NCI-H2107 (cell line): ENCODE results near the gene UGGT2.
"Not testable (repeated sequence)": the region's sequence is repeated elsewhere in the genome, so short reads cannot be mapped to it uniquely, and the experiment has no call there.

Source experiments
- DNase-seq: peaks from one replicate; lab custom pipeline; 2025; lab: John Stamatoyannopoulos, UW

UGGT2 gene

DNA sequence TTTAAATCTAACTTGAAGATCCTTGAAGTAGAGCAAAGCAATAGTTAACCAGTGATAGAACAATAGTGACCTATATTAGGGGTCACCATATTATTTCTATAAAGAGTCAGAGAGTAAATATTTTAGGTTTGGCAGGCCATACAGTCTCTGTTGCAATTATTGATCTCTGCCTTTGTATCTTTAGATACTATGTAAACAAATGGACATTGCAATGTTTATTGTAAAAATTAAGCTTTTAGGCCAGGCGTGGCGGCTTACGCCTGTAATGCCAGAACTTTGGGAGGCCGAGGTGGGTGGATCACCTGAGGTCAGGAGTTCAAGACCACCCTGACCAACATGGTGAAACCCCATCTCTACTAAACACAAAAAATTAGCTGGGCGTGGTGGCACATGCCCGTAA, 80.5 kb downstream of the UGGT2 start:
- not testable (repeated sequence) for DNase-seq

DNA sequence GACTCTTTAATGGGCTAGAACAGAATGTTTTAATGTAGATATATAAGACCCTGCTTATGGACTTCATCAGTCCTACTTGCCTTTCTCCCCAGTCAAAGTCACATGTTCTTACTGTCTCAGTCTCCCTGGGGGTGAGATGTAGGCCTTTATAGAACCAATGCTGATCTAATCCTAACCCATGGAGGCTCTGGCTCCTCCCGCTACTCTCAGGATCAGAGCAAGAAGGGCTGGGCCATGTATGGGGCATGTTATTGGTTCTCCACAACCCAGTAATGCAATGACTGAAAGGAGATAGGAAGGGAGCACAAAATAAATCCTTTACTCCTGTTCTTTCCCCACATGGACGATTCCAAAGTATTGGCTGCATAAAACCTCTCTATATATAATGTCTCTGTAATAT, 82.3 kb downstream of the UGGT2 start:
- DNase-seq, result no peak

DNA sequence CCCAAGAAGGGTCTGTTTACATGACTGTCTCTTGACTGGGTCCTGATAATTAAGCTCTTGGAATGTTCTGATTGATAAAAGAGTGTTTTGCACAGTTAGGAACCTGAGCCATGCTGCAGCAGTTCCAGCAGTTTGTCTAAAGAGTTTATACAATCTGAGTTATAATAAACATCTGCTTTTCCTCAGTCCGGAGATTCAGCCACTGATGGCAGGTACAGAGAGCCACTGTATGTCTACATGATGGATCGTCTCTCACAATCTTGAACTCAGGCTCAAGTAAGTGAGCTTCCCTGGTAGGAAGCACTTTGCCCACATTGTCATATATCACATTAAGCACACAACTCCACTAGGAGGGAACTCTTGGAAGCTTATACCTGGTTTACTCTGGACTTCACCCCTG, 84.3 kb downstream of the UGGT2 start:
- DNase-seq, result no peak

DNA sequence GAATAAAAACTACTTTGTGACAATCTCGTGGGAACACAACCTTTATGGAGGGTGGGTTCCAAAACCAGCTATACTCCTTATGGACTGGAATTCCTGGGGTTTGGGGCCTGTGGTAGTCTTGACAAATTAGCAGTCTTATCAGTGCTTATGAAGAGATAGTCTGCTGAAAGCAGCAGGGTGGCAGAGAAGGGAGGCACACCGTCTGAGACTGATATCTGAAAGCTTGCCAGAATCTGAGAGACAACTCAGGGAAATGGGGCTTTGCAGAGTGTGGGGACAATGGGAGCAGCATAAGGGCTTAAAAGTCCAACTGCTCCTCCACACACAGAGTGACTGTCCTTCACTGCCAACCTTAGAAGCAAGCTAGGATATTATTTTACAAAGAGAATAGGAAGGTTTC, 95.9 kb downstream of the UGGT2 start:
- no peak for DNase-seq

DNA sequence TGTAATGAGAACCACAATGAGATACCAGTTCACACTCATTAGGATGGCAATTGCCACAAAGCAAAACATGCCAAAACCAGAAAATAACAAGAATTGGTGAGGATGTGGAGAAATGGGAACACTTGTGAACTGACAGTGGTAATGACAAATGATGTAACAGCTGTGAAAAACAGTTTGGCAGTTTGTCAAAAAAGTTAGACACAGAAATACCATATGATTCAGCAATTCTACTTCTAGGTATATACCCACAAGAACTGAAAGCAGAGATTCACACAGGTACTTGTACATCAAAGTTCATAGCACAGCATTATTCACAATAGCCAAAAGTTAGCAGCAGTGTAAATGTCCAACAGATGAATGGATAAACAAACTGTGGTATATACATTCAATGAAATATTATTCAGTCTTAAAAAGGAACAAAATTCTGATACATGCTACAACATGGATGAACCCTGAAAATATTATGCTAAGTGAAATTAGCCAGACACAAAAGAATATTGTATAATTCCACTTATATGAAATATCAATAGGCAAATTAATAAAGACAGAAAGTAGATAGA, 96.5 kb downstream of the UGGT2 start:
- no peak for DNase-seq

GRCh38 chr13:95955719-95956118, 97.5 kb downstream of the UGGT2 start:
- DNase-seq, result no peak

GRCh38 chr13:95955255-95955654, 97.9 kb downstream of the UGGT2 start:
- DNase-seq, result no peak

- DNase-seq, result no peak
These were observed 98.9 kb downstream of the UGGT2 start for GRCh38 chr13:95954266-95954665.

GRCh38 chr13:95950103-95950502, 103.1 kb downstream of the UGGT2 start:
- DNase-seq, result no peak

DNA sequence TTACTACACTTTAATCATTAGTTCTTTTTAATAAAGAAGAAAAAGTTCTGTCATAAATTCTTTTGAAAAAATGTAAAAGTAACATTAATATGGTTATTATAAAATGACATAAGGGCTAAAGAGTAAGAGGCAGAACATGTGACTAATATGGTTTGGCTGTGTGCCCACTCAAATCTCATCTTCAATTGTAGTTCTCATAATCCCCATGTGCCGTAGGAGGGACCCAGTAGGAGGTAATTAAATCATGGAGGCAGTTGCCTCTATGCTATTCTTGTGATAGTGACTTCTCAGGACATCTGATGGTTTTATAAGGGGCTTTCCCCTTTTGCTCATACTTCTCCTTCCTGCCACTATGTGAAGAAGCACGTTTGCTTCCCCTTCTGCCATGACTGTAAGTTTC, 104.5 kb downstream of the UGGT2 start:
- DNase-seq, result no peak

DNA sequence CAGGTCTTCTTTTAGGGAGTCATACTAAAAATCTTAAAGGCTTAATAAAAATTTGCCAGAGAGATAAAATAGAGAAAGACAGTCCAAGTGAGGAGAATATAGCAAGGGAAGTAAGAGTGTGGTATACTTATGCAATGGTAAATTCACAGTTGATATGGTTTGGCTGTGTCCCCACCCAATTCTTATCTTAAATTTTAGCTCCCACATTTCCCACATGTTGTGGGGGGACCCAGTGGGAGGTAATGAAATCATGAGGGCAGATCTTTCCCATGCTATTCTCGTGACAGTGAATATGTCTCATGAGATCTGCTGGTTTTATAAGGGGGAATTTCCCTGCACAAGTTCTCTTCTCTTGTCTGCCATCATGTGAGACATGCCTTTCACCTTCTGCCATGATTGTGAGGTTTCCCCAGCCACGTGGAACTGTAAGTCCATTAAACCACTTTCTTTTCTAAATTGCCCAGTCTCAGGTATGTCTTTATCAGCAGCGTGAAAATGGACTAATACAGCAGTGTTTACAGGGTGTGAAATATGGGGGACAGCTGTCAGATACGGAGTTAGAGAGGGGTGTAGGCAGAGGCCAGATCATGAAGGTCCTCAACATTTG, 115.4 kb downstream of the UGGT2 start:
- DNase-seq, result no peak

- no peak for DNase-seq
These were observed 121.7 kb downstream of the UGGT2 start for GRCh38 chr13:95931300-95932025.

GRCh38 chr13:95929430-95929829, 123.8 kb downstream of the UGGT2 start:
- DNase-seq, result no peak

GRCh38 chr13:95928367-95928906, 124.8 kb downstream of the UGGT2 start:
- not testable (repeated sequence) for DNase-seq

GRCh38 chr13:95926231-95926630, 127.0 kb downstream of the UGGT2 start:
- no peak for DNase-seq

- DNase-seq, result no peak
These were observed 128.7 kb downstream of the UGGT2 start for GRCh38 chr13:95924389-95924994.

- no peak for DNase-seq
These were observed 131.7 kb downstream of the UGGT2 start for GRCh38 chr13:95921485-95921884.

DNA sequence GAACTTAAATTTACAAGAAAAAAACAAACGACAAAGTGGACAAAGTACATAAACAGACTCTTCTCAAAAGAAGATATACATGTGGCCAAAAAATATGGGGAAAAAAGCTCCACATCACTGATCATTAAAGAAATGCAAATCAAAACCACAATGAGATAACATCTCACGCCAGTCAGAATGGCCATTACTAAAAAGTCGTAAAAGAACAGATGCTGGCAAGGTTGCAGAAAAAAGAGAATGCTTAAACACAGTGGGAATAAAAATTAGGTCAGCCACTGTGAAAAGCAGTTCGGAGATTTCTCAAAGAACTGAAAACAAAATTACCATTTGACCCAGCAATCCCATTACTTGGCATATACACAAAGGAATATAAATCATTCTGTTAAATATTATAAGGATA, 132.7 kb downstream of the UGGT2 start:
- DNase-seq, result no peak

- DNase-seq, result no peak
These were observed 134.3 kb downstream of the UGGT2 start for GRCh38 chr13:95918860-95919259.

- DNase-seq, result no peak
These were observed 138.2 kb downstream of the UGGT2 start for GRCh38 chr13:95914991-95915501.

DNA sequence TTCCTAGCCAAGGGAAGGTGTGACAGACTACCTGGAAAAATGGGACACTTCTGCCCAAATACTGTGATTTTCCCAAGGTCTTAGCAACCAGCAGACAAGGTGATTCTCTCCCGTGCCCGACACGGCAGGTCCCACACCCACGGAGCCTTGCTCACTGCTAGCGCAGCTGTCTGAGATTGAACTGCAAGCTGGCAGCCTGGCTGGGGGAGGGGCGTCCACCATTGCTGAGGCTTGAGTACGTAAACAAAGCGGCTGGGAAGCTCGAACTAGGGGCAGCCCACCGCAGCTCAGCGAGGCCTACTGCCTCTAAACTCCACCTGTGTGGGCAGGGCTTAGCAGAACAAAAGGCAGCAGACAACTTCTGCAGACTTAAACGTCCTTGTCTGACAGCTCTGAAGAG, 146.2 kb downstream of the UGGT2 start:
- no peak for DNase-seq

- DNase-seq, result no peak
These were observed 149.6 kb downstream of the UGGT2 start for GRCh38 chr13:95903569-95903968.

- no peak for DNase-seq
These were observed 150.5 kb downstream of the UGGT2 start for GRCh38 chr13:95902741-95903140.
